ENCODE measurements around the gene AP1M1.

Gene AP1M1

DNA sequence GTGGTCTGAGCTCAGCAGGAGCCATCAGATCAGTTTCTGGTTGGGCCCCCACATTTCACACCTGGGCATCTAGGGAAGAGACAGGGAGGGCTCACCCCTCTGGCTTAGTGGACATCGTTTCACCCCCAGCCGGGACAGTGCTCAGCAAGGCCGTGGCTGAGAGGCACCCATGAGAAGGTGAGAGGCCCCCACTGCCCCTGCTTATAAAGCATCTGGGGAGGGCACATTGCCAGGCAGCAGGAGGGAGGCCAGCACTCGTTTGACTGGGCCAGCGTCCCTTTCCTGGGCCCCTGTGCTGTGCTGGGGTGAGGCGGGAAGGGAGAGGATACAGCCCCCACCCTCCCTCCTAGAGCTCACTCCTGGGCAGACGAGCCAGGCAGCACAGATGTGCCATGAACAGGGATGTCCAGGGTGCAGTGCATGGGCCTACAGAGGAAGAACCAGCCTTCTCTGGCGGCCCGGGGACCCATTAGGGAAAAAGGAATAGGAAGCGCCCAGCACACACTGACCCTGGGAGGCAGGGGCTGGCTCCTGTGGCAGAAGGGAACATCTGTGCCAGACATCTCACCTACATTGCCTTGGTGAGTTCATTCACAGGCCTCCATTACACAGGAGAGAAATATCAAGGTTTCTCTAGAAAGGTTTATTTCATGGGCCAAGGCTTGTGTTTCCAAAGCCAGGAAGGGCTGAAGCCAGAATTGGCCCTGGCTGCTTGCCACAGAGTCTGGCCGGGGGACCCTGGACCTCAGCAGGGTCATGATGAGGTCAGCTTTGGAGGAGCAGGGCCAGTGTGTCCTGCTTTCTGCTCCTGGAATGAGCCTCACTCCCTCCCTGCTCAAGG lies 7.7 kb downstream of the AP1M1 start:
- ChIA-PET POLR2A (interaction anchor here (1.9 kb wide), 1 partner anchor 8 kb away, joined by 10 read pairs; the partner anchor contains the start of gene AP1M1), CTCF (no interaction called here)
- DNase-seq (ENCODE audit: extremely low spot score): no peak
- TF ChIP-seq SUZ12 (IDR thresholded peaks at IDR 0.05) (no peak), LEF1 (IDR thresholded peaks at IDR 0.05; ENCODE audit: borderline replicate concordance) (no peak), FOXK2 (IDR thresholded peaks at IDR 0.05) (no peak)

DNA sequence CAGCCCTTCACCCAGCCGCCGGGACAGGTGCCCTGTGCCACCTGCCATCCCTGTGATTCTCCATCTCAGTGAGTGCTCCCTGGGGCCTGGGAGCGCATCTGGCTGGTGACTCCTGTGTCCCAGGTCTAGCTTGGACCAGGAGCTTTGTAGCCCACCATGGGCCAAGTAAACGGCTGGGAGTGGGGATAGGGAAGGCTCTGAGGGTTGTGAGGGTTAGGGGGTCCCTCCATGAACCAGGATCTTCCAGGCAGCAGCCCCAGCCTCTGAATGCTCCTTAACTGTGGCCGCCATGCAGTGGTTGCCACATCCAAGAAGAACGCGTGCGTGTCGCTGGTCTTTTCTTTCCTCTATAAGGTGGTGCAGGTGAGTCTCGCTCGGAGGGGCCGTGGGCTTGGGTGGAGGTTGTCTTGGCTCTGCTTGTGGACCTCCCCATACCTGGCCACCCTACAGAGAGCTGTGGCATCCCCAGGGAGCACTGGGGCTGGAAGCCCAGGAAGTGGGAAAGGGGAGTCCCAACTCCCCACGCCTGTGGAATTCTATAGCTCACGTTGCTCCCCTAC lies 8.4 kb downstream of the AP1M1 start:
- TF ChIP-seq TARDBP (IDR thresholded peaks at IDR 0.05) (no peak), ARNT (IDR thresholded peaks at IDR 0.05) (no peak), BHLHE40 (IDR thresholded peaks at IDR 0.05; ENCODE audit: borderline replicate concordance) (no peak), NFRKB (IDR thresholded peaks at IDR 0.05) (no peak), FOXK2 (IDR thresholded peaks at IDR 0.05) (no peak), ELF4 (IDR thresholded peaks at IDR 0.05) (no peak), CTBP1 (IDR thresholded peaks at IDR 0.05; ENCODE audit: borderline replicate concordance) (no peak), ZNF384 (IDR thresholded peaks at IDR 0.05) (no peak), LEF1 (IDR thresholded peaks at IDR 0.05; ENCODE audit: borderline replicate concordance) (no peak), FOXM1 (IDR thresholded peaks at IDR 0.05; ENCODE audit: borderline replicate concordance) (no peak), HDGF (IDR thresholded peaks at IDR 0.05; ENCODE audit: borderline replicate concordance) (no peak), SP1 (IDR thresholded peaks at IDR 0.05) (no peak)
- TF ChIP-seq, protein P1, sequence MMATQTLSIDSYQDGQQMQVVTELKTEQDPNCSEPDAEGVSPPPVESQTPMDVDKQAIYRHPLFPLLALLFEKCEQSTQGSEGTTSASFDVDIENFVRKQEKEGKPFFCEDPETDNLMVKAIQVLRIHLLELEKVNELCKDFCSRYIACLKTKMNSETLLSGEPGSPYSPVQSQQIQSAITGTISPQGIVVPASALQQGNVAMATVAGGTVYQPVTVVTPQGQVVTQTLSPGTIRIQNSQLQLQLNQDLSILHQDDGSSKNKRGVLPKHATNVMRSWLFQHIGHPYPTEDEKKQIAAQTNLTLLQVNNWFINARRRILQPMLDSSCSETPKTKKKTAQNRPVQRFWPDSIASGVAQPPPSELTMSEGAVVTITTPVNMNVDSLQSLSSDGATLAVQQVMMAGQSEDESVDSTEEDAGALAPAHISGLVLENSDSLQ (IDR thresholded peaks at IDR 0.05): no peak
- ChIA-PET POLR2A (interaction anchor here (1.9 kb wide), 1 partner anchor 8 kb away, joined by 10 read pairs; the partner anchor contains the start of gene AP1M1), CTCF (no interaction called here)
- DNase-seq (ENCODE audit: extremely low spot score): no peak

DNA sequence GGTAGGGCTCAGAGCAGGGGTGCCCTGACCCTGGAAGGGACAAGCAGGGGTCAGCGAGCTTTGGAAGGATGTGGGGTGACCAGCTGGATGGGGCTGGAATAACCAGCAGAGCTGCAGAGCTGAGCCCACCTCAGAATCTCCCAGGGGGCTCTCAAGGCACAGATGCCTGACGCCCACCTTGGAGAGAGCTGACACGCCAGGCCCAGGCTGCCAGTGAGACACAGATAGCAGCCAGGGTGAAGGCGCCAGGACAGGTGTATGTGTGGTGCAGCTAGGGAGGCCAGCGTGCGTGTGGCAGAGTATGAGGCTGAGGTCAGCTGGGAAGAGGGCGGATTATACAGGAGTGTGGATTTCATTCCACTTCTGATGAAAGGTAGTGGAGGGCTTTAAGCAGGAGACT lies 8.9 kb downstream of the AP1M1 start:
- no peak for DNase-seq (ENCODE audit: extremely low spot score)
- TF ChIP-seq HDGF (IDR thresholded peaks at IDR 0.05; ENCODE audit: borderline replicate concordance) (no peak), NFRKB (IDR thresholded peaks at IDR 0.05) (no peak), SP1 (IDR thresholded peaks at IDR 0.05) (no peak), FOXM1 (IDR thresholded peaks at IDR 0.05; ENCODE audit: borderline replicate concordance) (no peak), ARNT (IDR thresholded peaks at IDR 0.05) (no peak), FOXK2 (IDR thresholded peaks at IDR 0.05) (no peak), ZNF384 (IDR thresholded peaks at IDR 0.05) (no peak)
- ChIA-PET POLR2A (interaction anchor here (1.9 kb wide), 1 partner anchor 9 kb away, joined by 10 read pairs; the partner anchor contains the start of gene AP1M1), CTCF (no interaction called here)

DNA sequence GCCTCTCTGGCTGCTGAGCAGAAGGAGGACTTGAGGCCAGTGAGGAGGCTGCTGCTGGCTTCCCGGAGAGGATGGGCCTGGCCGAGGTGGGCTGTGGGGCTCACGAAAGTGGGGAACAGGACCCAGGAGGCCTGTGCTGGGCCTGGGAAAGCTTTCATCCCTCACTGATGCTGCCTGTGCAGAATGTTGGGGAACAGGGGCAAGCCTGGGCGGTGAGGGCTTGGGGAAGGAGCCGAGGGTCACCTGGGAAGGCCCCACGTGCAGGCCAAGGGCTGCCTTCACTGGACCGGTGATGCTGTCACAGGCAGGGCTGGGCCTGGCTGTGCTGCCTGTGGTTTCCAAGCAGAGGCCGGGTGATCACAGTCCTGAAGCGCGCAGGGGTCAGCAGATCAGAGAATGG lies 9.4 kb downstream of the AP1M1 start:
- POLR2A ChIA-PET: interaction anchor here (1.9 kb wide), 1 partner anchor 9 kb away, joined by 10 read pairs; the partner anchor contains the start of gene AP1M1
- CTCF ChIA-PET: no interaction called here
- TF ChIP-seq ZNF384 (IDR thresholded peaks at IDR 0.05) (no peak), TARDBP (IDR thresholded peaks at IDR 0.05) (no peak), L3MBTL2 (conservative IDR thresholded peaks at IDR 0.05) (no peak), FOXA1 (IDR thresholded peaks at IDR 0.05) (no peak), BHLHE40 (IDR thresholded peaks at IDR 0.05; ENCODE audit: borderline replicate concordance) (no peak), SP1 (IDR thresholded peaks at IDR 0.05) (no peak), FOXM1 (IDR thresholded peaks at IDR 0.05; ENCODE audit: borderline replicate concordance) (no peak), FOXK2 (IDR thresholded peaks at IDR 0.05) (no peak), HDGF (IDR thresholded peaks at IDR 0.05; ENCODE audit: borderline replicate concordance) (no peak), ELF4 (IDR thresholded peaks at IDR 0.05) (no peak), LEF1 (IDR thresholded peaks at IDR 0.05; ENCODE audit: borderline replicate concordance) (no peak), SUZ12 (IDR thresholded peaks at IDR 0.05) (no peak), ARNT (IDR thresholded peaks at IDR 0.05) (no peak), NFRKB (IDR thresholded peaks at IDR 0.05) (no peak), CTBP1 (IDR thresholded peaks at IDR 0.05; ENCODE audit: borderline replicate concordance) (no peak)
- TF ChIP-seq, protein P1 (IDR thresholded peaks at IDR 0.05): no peak
- DNase-seq (ENCODE audit: extremely low spot score): no peak

DNA sequence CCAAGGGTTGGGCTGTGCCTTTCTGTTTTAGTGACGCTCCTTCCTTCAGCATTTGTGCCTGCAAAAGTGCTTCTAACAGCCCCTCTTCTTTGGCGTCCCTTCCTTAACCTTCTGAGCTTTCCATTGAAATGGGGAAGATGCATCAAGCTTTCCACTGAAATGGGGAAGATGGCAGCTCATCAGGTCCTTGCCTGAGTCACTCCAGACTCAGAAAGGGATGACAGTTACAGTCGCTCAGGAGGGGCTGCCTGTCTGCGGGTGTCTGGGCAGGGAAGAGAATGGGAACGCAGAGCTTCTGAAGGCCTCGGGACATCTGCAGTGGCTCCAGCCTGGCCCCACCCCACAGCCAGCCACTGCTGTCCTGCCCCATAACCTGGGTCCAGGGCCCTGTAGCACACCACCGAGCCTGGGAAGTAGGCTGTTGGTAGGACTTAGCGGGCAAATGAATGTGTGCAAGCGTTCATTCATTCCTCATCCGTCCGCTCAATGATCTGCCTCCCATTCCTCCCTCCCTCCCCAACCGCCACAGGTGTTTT lies 9.8 kb downstream of the AP1M1 start:
- TF ChIP-seq FOXK2 (IDR thresholded peaks at IDR 0.05) (no peak), SP1 (IDR thresholded peaks at IDR 0.05) (no peak), TARDBP (IDR thresholded peaks at IDR 0.05) (no peak), FOXA1 (IDR thresholded peaks at IDR 0.05) (no peak)
- CTCF ChIA-PET: no interaction called here
- POLR2A ChIA-PET: interaction anchor here (1.9 kb wide), 1 partner anchor 10 kb away, joined by 10 read pairs; the partner anchor contains the start of gene AP1M1
- no peak for DNase-seq (ENCODE audit: extremely low spot score)

DNA sequence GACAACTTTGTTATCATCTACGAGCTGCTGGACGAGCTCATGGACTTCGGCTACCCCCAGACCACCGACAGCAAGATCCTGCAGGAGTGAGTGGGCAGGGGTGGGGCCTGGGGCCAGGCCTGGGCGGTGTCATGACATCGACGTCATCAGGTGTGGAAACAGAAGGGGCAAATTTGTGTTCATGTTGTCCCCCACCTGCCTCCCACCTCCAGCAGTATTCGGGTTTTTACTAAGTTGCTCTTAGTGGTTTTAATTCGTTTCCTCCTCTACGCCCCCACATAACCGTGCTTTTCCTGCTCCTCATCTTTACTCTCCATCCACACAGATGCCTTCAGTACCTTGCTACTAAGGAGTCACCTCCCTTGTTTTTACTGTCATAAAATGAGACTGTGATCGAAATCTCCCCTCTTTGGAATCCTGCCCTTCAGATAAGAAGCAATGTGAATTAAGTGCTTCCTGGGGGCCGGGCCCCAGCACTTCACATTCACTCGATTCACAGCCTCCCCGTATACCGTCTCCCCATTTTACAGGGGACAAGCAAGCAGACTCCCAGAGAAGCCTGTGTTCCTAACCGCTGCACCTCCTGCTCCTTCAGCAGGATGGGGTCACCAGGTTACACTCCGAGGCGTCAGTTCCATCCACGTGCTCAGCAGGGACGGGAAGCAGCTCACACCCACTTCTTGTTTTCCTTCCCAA lies 10.5 kb downstream of the AP1M1 start:
- DNase-seq (ENCODE audit: extremely low spot score): no peak
- TF ChIP-seq HDGF (IDR thresholded peaks at IDR 0.05; ENCODE audit: borderline replicate concordance): no peak
- no peak for TF ChIP-seq FOXK2 (IDR thresholded peaks at IDR 0.05)
- no peak for TF ChIP-seq NFRKB (IDR thresholded peaks at IDR 0.05)
- no peak for TF ChIP-seq CTBP1 (IDR thresholded peaks at IDR 0.05; ENCODE audit: borderline replicate concordance)
- no peak for TF ChIP-seq FOXM1 (IDR thresholded peaks at IDR 0.05; ENCODE audit: borderline replicate concordance)
- TF ChIP-seq TARDBP (IDR thresholded peaks at IDR 0.05): no peak
- TF ChIP-seq SP1 (IDR thresholded peaks at IDR 0.05): no peak
- TF ChIP-seq ELF4 (IDR thresholded peaks at IDR 0.05): no peak
- TF ChIP-seq, protein P1 (IDR thresholded peaks at IDR 0.05): no peak
- no peak for TF ChIP-seq SUZ12 (IDR thresholded peaks at IDR 0.05)
- no peak for TF ChIP-seq L3MBTL2 (conservative IDR thresholded peaks at IDR 0.05)
- TF ChIP-seq BHLHE40 (IDR thresholded peaks at IDR 0.05; ENCODE audit: borderline replicate concordance): no peak
- ChIA-PET POLR2A (no interaction called here), CTCF (no interaction called here)
